ENCODE data around the gene EPAS1. TPM values are rescaled to one million over a fixed set of nuclear protein-coding genes. Genes with fewer than 3 reads are reported as not detected.

Gene EPAS1
- total RNA-seq, 1 experiment from 2014 or later = 55.9 TPM

- Histone ChIP-seq H3K36me3 (ENCODE audit: control insufficient read depth in 1 of 2, insufficient read depth in 2 of 2, low read length in 2 of 2) (no peaks in the 10 kb centered on the region), H3K4me3 (replicated peaks in 1 of 2; ENCODE audit: low read depth in 1 of 2, low read length in 2 of 2) (no peak overlapping the region), H3K9ac (ENCODE audit: low read length) (no peak overlapping the region), H3K9me3 (ENCODE audit: control insufficient read depth in 1 of 2, insufficient read depth in 1 of 2, low read depth in 1 of 2, low read length in 2 of 2) (no peaks in the 10 kb centered on the region), H3K27ac (ENCODE audit: low read depth, low read length) (no peak overlapping the region), H3K4me2 (ENCODE audit: low read length) (no peak overlapping the region), H3K27me3 (ENCODE audit: insufficient read depth, low read length) (no peaks in the 10 kb centered on the region), H2AFZ (ENCODE audit: low read depth, low read length, poor library complexity, severe bottlenecking) (no peak overlapping the region), H4K20me1 (ENCODE audit: insufficient read depth) (no peaks in the 10 kb centered on the region), H3K4me1 (ENCODE audit: control insufficient read depth in 1 of 2, insufficient read depth in 2 of 2, low read length in 2 of 2) (peaks cover 0 to 10% of the 10 kb centered on the region in 2 experiments; a peak in 1 of 4 replicates), H3K79me2 (ENCODE audit: insufficient read depth, low read length) (no peaks in the 10 kb centered on the region), H3K9me2 (ENCODE audit: insufficient read depth) (no peaks in the 10 kb centered on the region)
- DNase-seq (ENCODE audit: low read depth, low spot score) (no peak), ATAC-seq (no peak)
- ChIA-PET POLR2A (no interaction called here), RAD21 (ENCODE audit: low non-redundant PET in 1 of 2, low total read pairs in 2 of 2, uncharacterized antibody in 2 of 2, unreplicated experiment in 2 of 2) (no interaction called here), CTCF (no interaction called here)
- TF ChIP-seq, protein P1, sequence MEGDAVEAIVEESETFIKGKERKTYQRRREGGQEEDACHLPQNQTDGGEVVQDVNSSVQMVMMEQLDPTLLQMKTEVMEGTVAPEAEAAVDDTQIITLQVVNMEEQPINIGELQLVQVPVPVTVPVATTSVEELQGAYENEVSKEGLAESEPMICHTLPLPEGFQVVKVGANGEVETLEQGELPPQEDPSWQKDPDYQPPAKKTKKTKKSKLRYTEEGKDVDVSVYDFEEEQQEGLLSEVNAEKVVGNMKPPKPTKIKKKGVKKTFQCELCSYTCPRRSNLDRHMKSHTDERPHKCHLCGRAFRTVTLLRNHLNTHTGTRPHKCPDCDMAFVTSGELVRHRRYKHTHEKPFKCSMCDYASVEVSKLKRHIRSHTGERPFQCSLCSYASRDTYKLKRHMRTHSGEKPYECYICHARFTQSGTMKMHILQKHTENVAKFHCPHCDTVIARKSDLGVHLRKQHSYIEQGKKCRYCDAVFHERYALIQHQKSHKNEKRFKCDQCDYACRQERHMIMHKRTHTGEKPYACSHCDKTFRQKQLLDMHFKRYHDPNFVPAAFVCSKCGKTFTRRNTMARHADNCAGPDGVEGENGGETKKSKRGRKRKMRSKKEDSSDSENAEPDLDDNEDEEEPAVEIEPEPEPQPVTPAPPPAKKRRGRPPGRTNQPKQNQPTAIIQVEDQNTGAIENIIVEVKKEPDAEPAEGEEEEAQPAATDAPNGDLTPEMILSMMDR (IDR thresholded peaks at IDR 0.05 in 2 of 3, conservative IDR thresholded peaks at IDR 0.05 in 1 of 3; ENCODE audit: borderline replicate concordance in 1 of 3, insufficient read depth in 1 of 3, low read depth in 2 of 3, low read length in 2 of 3) = no peak
- BruUV-seq (replicated peaks) = no TSS peak
- intact Hi-C loops (cut with micrococcal nuclease) = no loop called here
Observed at GRCh38 chr2:46256563-46257142, 40.6 kb upstream of the EPAS1 start.

DNA sequence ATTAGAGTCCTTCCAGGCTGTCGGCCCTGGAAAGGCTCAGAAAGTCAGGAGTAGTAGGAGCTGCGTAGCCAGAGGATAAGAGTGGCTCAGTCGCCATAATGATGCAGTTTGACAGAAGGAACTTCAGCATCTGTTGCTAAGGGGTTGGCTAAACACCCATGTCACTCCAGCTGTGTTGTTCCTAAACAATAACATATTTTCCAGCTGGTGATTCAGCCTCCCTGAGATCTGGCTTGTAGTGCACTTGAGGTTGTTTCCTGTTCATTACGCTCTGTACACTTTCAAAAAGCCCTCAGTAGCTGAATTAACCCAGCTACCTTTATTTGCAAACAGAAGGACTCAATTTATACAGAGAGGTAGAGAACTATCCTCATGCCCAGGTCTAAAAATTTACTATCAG, 39.7 kb upstream of the EPAS1 start:
- Histone ChIP-seq H3K9me2 (ENCODE audit: insufficient read depth) (no peaks in the 10 kb centered on the region), H4K20me1 (ENCODE audit: insufficient read depth) (no peaks in the 10 kb centered on the region), H3K4me1 (ENCODE audit: control insufficient read depth in 1 of 2, insufficient read depth in 2 of 2, low read length in 2 of 2) (peaks cover 0 to 10% of the 10 kb centered on the region in 2 experiments; a peak in 1 of 4 replicates), H3K27ac (ENCODE audit: low read depth, low read length) (no peak overlapping the region), H3K36me3 (ENCODE audit: control insufficient read depth in 1 of 2, insufficient read depth in 2 of 2, low read length in 2 of 2) (no peaks in the 10 kb centered on the region), H3K4me2 (ENCODE audit: low read length) (no peak overlapping the region), H3K79me2 (ENCODE audit: insufficient read depth, low read length) (no peaks in the 10 kb centered on the region), H3K27me3 (ENCODE audit: insufficient read depth, low read length) (no peaks in the 10 kb centered on the region), H2AFZ (ENCODE audit: low read depth, low read length, poor library complexity, severe bottlenecking) (no peak overlapping the region), H3K9ac (ENCODE audit: low read length) (no peak overlapping the region), H3K9me3 (ENCODE audit: control insufficient read depth in 1 of 2, insufficient read depth in 1 of 2, low read depth in 1 of 2, low read length in 2 of 2) (no peaks in the 10 kb centered on the region), H3K4me3 (replicated peaks in 1 of 2; ENCODE audit: low read depth in 1 of 2, low read length in 2 of 2) (no peak overlapping the region)
- DNase-seq (ENCODE audit: low read depth, low spot score) (no peak), ATAC-seq (no peak)
- BruUV-seq (replicated peaks) = no TSS peak
- no peak for TF ChIP-seq CEBPB (IDR thresholded peaks at IDR 0.05; ENCODE audit: low read depth)
- TF ChIP-seq POLR2A (IDR thresholded peaks at IDR 0.05; ENCODE audit: borderline replicate concordance, extremely low read depth, insufficient read depth, insufficient read length) = no peak
- no peak for TF ChIP-seq JUND (IDR thresholded peaks at IDR 0.05)
- no peak for TF ChIP-seq SRF (IDR thresholded peaks at IDR 0.05; ENCODE audit: low read depth)
- no peak for TF ChIP-seq TCF7L2 (IDR thresholded peaks at IDR 0.05; ENCODE audit: borderline replicate concordance, extremely low read depth, insufficient read depth, insufficient read length)
- no peak for TF ChIP-seq POLR2AphosphoS5 (IDR thresholded peaks at IDR 0.05; ENCODE audit: low read depth, low read length)
- TF ChIP-seq EZH2phosphoT487 (IDR thresholded peaks at IDR 0.05; ENCODE audit: borderline replicate concordance) = no peak
- no peak for TF ChIP-seq ZBTB33 (IDR thresholded peaks at IDR 0.05; ENCODE audit: extremely low read depth, insufficient replicate concordance, low read length)
- no peak for TF ChIP-seq SP1 (IDR thresholded peaks at IDR 0.05; ENCODE audit: low read depth)
- TF ChIP-seq, protein P2, sequence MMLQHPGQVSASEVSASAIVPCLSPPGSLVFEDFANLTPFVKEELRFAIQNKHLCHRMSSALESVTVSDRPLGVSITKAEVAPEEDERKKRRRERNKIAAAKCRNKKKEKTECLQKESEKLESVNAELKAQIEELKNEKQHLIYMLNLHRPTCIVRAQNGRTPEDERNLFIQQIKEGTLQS (IDR thresholded peaks at IDR 0.05) = no peak
- no peak for TF ChIP-seq ELF1 (IDR thresholded peaks at IDR 0.05; ENCODE audit: borderline replicate concordance, low read depth)
- no peak for TF ChIP-seq RAD21 (IDR thresholded peaks at IDR 0.05; ENCODE audit: low read depth)
- TF ChIP-seq EGR1 (IDR thresholded peaks at IDR 0.05; ENCODE audit: low read depth) = no peak
- no peak for TF ChIP-seq EZH2 (IDR thresholded peaks at IDR 0.05)
- TF ChIP-seq MAX (IDR thresholded peaks at IDR 0.05) = no peak
- ChIA-PET RAD21 (ENCODE audit: low non-redundant PET in 1 of 2, low total read pairs in 2 of 2, uncharacterized antibody in 2 of 2, unreplicated experiment in 2 of 2) (no interaction called here), CTCF (no interaction called here), POLR2A (no interaction called here)
- intact Hi-C loops (cut with micrococcal nuclease) = no loop called here

All from HCT116 (cell line).